CD4-positive, alpha-beta T cell treated with Interleukin-15 for 1 hour (primary cell): Measurements from ENCODE around the gene CDC42SE1.

Experiments used
- DNase-seq: peaks from one replicate; pipeline ENCODE4 v3.0.0-alpha.2; 2020

The CDC42SE1 gene

GRCh38 chr1:151051356-151052009, 7.9 kb downstream of the CDC42SE1 start:
- no peak for DNase-seq

- DNase-seq, result no peak
These were observed 9.3 kb downstream of the CDC42SE1 start for GRCh38 chr1:151050051-151050688.

- no peak for DNase-seq
These were observed 10.0 kb downstream of the CDC42SE1 start for GRCh38 chr1:151049458-151049857.

GRCh38 chr1:151048645-151049032, 10.8 kb downstream of the CDC42SE1 start:
- DNase-seq, result no peak

GRCh38 chr1:151047925-151048644, 11.3 kb downstream of the CDC42SE1 start:
- peak; percentile 61 for DNase-seq

GRCh38 chr1:151047591-151047924, 11.9 kb downstream of the CDC42SE1 start, which contains the start of gene C1orf56:
Gene C1orf56, plus strand, starts transcription at chr1:151047751. Its CDS starts 97 bp downstream, at chr1:151047848.
- DNase-seq, result peak; percentile 59

GRCh38 chr1:151043163-151043562, 16.3 kb downstream of the CDC42SE1 start:
- DNase-seq, result no peak

- no peak for DNase-seq
These were observed 19.9 kb downstream of the CDC42SE1 start for GRCh38 chr1:151039521-151039920.

GRCh38 chr1:151037032-151037431, 22.4 kb downstream of the CDC42SE1 start:
- DNase-seq, result no peak

- DNase-seq, result no peak
These were observed 23.1 kb downstream of the CDC42SE1 start, which contains the start of gene BNIPL for GRCh38 chr1:151036356-151036755. Gene BNIPL, plus strand, starts transcription at chr1:151036586. Its CDS starts 140 bp downstream, at chr1:151036726.

GRCh38 chr1:151035167-151035566, 24.3 kb downstream of the CDC42SE1 start:
- no peak for DNase-seq

- no peak for DNase-seq
These were observed 27.3 kb downstream of the CDC42SE1 start for GRCh38 chr1:151032164-151032563.

GRCh38 chr1:151026460-151026859, 33.0 kb downstream of the CDC42SE1 start:
- no peak for DNase-seq

GRCh38 chr1:151024540-151025146, 34.8 kb downstream of the CDC42SE1 start:
- DNase-seq, result peak; percentile 86

- DNase-seq, result no peak
These were observed 45.9 kb downstream of the CDC42SE1 start for GRCh38 chr1:151013518-151013917.

GRCh38 chr1:151012684-151013471, 46.5 kb downstream of the CDC42SE1 start:
- no peak for DNase-seq

GRCh38 chr1:151011154-151011850, 48.1 kb downstream of the CDC42SE1 start:
- no peak for DNase-seq

GRCh38 chr1:151010346-151010726, 49.1 kb downstream of the CDC42SE1 start:
- DNase-seq, result no peak

- DNase-seq, result no peak
These were observed 49.6 kb downstream of the CDC42SE1 start for GRCh38 chr1:151009674-151010345.

- no peak for DNase-seq
These were observed 50.2 kb downstream of the CDC42SE1 start for GRCh38 chr1:151009206-151009587.
